Fibroblast of pulmonary artery (primary cell): ENCODE results near the gene POLR1A.

Experiments used
- DNase-seq: peaks from one replicate; pipeline ENCODE4 v3.0.0-alpha.2; 2010; ENCODE audit warnings: low read depth
- H3K4me3 ChIP-seq: replicated peaks from 2 replicates; pipeline ENCODE4 v1.5.1; 2011; ENCODE audit warnings: low read depth, mild to moderate bottlenecking, control low read depth, low read length, moderate library complexity
- CTCF ChIP-seq: IDR thresholded peaks from 2 replicates; pipeline ENCODE4 v1.5.1; 2011; ENCODE audit warnings: mild to moderate bottlenecking, control low read depth, low read length, inconsistent platforms; ENCODE audit errors: missing control alignments

Gene POLR1A

GRCh38 chr2:86123328-86123925, 17.7 kb upstream of the POLR1A start:
- no peak for TF ChIP-seq CTCF
- no peak for DNase-seq
- no peak overlapping the region for H3K4me3 ChIP-seq

- H3K4me3 ChIP-seq = no peak overlapping the region
- no peak for DNase-seq
- no peak for TF ChIP-seq CTCF
These were observed 12.4 kb upstream of the POLR1A start for GRCh38 chr2:86118130-86118529.

GRCh38 chr2:86107031-86107430, 1.3 kb upstream of the POLR1A start:
- DNase-seq = no peak
- TF ChIP-seq CTCF = no peak
- H3K4me3 ChIP-seq = peak overlapping the region; percentile 66

GRCh38 chr2:86105969-86106945, 571 bp upstream of the POLR1A start, which contains the start of gene PTCD3:
Gene PTCD3 (plus strand): TSS chr2:86106235. CDS start chr2:86106248, 13 bp downstream.
- DNase-seq = peak; percentile 96
- peak within 1 kb of the TSS; percentile 66 for H3K4me3 ChIP-seq
- no peak for TF ChIP-seq CTCF

GRCh38 chr2:86102157-86102556, 3.5 kb downstream of the POLR1A start:
- no peak for TF ChIP-seq CTCF

GRCh38 chr2:86097913-86098312, 7.8 kb downstream of the POLR1A start:
- TF ChIP-seq CTCF = no peak
- DNase-seq = no peak
- H3K4me3 ChIP-seq = no peak overlapping the region

More at GRCh38 chr2:86102157-86102556, 3.5 kb downstream of the POLR1A start:
- no peak for DNase-seq
- H3K4me3 ChIP-seq = no peak overlapping the region
